PFSK-1 (cell line): ENCODE results near the gene PLEKHS1.

ENCODE experiments used
- FOXP2 ChIP-seq: optimal IDR thresholded peaks from 2 replicates; pipeline ENCODE3; 2011; ENCODE audit warnings: borderline replicate concordance, control low read depth, inconsistent platforms; ENCODE audit not compliant: insufficient read depth; ENCODE audit errors: extremely low read length, extremely low read depth
- POLR2AphosphoS5 ChIP-seq: IDR thresholded peaks from 2 replicates; pipeline ENCODE4 v1.6.1; 2012; ENCODE audit warnings: low read depth, mild to moderate bottlenecking, control low read depth, low read length, moderate library complexity
- SIN3A ChIP-seq: IDR thresholded peaks from 2 replicates; pipeline ENCODE4 v1.6.1; 2012; ENCODE audit warnings: mild to moderate bottlenecking, low read length, moderate library complexity, borderline replicate concordance; ENCODE audit not compliant: insufficient read depth
- TAF1 ChIP-seq: IDR thresholded peaks from 2 replicates; pipeline ENCODE4 v1.6.1; 2012; ENCODE audit warnings: low read length, control low read depth, borderline replicate concordance; ENCODE audit not compliant: insufficient read depth
- TF ChIP-seq, protein P1 (sequence below), 2 experiments: IDR thresholded peaks; 2 replicates each; pipeline versions ENCODE4 v1.6.1 to v1.8.0; 2011 to 2012; ENCODE audit warnings: low read depth in 2 of 2, low read length in 2 of 2, control low read depth in 1 of 2, inconsistent platforms in 1 of 2, mild to moderate bottlenecking in 1 of 2, moderate library complexity in 1 of 2; ENCODE audit not compliant: insufficient read depth in 1 of 2

The PLEKHS1 gene

GRCh38 chr10:113743594-113743993, 7.9 kb upstream of the PLEKHS1 start:
- TF ChIP-seq FOXP2, result no peak

GRCh38 chr10:113745374-113745773, 6.1 kb upstream of the PLEKHS1 start:
- TF ChIP-seq POLR2AphosphoS5 (no peak), TAF1 (no peak), SIN3A (no peak), FOXP2 (no peak)
- TF ChIP-seq, protein P1, sequence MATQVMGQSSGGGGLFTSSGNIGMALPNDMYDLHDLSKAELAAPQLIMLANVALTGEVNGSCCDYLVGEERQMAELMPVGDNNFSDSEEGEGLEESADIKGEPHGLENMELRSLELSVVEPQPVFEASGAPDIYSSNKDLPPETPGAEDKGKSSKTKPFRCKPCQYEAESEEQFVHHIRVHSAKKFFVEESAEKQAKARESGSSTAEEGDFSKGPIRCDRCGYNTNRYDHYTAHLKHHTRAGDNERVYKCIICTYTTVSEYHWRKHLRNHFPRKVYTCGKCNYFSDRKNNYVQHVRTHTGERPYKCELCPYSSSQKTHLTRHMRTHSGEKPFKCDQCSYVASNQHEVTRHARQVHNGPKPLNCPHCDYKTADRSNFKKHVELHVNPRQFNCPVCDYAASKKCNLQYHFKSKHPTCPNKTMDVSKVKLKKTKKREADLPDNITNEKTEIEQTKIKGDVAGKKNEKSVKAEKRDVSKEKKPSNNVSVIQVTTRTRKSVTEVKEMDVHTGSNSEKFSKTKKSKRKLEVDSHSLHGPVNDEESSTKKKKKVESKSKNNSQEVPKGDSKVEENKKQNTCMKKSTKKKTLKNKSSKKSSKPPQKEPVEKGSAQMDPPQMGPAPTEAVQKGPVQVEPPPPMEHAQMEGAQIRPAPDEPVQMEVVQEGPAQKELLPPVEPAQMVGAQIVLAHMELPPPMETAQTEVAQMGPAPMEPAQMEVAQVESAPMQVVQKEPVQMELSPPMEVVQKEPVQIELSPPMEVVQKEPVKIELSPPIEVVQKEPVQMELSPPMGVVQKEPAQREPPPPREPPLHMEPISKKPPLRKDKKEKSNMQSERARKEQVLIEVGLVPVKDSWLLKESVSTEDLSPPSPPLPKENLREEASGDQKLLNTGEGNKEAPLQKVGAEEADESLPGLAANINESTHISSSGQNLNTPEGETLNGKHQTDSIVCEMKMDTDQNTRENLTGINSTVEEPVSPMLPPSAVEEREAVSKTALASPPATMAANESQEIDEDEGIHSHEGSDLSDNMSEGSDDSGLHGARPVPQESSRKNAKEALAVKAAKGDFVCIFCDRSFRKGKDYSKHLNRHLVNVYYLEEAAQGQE (IDR thresholded peaks at IDR 0.05; ENCODE audit: insufficient read depth in 1 of 2, low read depth in 2 of 2, low read length in 2 of 2), result no peak

DNA sequence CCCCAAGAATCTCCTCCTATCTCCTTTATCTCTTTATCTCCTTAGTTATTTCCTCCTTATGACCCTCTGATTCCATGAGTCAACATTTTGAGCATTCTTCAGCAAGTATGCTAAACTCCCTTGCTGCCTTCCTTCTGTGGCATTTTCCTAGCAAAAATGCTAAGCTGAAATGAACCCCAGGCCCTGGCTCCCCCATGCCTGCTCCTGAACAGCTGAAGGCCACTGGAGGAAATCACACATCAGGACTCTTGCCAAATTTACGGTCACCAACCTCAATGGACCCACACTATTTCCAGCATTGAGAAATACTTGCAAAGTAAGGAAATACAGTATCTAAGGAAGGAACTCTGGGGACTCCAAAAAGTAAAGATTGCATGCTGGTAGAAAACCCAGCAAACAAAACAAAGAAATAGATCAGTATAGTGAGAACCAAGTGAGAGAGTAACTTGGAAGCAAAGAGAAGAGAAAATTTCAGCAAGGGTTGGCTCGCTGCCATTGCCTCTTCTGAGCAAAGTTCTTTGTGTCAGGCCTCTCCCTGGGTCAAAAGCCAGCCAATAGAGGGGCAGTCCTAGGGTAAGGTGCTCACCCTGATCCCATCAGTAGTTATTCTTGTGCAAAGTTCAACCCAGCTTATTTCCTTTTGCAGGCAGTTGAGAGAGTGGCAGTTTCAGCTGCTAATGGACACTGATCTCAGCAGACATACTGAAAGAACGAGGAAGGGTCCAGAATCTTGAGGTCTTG, 5.1 kb upstream of the PLEKHS1 start:
- TF ChIP-seq TAF1 (no peak), SIN3A (no peak), FOXP2 (no peak), POLR2AphosphoS5 (no peak)
- TF ChIP-seq, protein P1 (IDR thresholded peaks at IDR 0.05; ENCODE audit: insufficient read depth in 1 of 2, low read depth in 2 of 2, low read length in 2 of 2), result no peak

- TF ChIP-seq TAF1 (no peak), SIN3A (no peak), FOXP2 (no peak)
These were observed 1.1 kb downstream of the PLEKHS1 start for GRCh38 chr10:113752553-113752952.

- TF ChIP-seq SIN3A (no peak), TAF1 (no peak), FOXP2 (no peak), POLR2AphosphoS5 (no peak)
- TF ChIP-seq, protein P1 (IDR thresholded peaks at IDR 0.05; ENCODE audit: insufficient read depth in 1 of 2, low read depth in 2 of 2, low read length in 2 of 2), result no peak
These were observed 1.7 kb downstream of the PLEKHS1 start for GRCh38 chr10:113753020-113753692.

DNA sequence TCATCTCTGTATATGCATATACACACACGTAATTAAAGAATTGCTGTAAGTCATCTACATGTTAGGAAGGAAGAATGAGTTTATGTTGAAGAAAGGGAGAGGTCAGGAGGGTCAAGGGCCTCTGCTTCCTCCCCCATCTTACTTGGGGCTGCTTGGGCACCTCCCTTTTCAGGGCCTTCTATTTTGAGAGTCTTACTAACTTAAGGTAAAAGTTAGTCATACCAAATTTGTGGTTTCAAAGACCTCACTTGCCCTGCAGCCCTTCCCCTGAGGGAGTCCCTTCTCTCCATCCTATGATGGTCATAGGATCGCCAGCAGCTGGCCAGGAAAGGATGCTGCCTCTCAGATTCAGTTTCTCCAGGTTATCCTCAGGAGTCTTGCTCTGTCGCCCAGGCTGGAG, 2.6 kb downstream of the PLEKHS1 start:
- TF ChIP-seq FOXP2, result no peak
- TF ChIP-seq, protein P1 (IDR thresholded peaks at IDR 0.05; ENCODE audit: insufficient read depth in 1 of 2, low read depth in 2 of 2, low read length in 2 of 2), result no peak
- no peak for TF ChIP-seq POLR2AphosphoS5
- no peak for TF ChIP-seq SIN3A
- no peak for TF ChIP-seq TAF1
